Testis (tissue), 3 donors: ENCODE results near the gene SLC49A3. TPM values are rescaled to one million over a fixed set of nuclear protein-coding genes. Genes with fewer than 3 reads are reported as not detected.
A peak's percentile ranks its signal among the peaks of the same experiment; 100 is the strongest.

Experiments
- DNase-seq: peaks from one replicate; pipeline ENCODE4 v3.0.0-alpha.2; 2019
- H3K27ac ChIP-seq, 2 donors: fragments of 200-600 bp; sonication (generic); one replicate each; pipeline ENCODE4 v1.5.1; 2019
- H3K27me3 ChIP-seq: fragments of 200-600 bp; sonication (generic); one replicate; pipeline ENCODE4 v1.5.1; 2019
- H3K36me3 ChIP-seq: fragments of 200-600 bp; sonication (generic); one replicate; pipeline ENCODE4 v1.5.1; 2017; ENCODE audit warnings: low read depth; ENCODE audit errors: missing control alignments
- H3K4me1 ChIP-seq: fragments of 200-600 bp; sonication (generic); one replicate; pipeline ENCODE4 v1.5.1; 2019
- H3K4me3 ChIP-seq, 2 donors: fragments of 200-600 bp; sonication (generic); one replicate each; pipeline ENCODE4 v1.5.1; 2017 to 2019
- H3K9me3 ChIP-seq: fragments of 200-600 bp; sonication (generic); one replicate; pipeline ENCODE4 v1.5.1; 2017
- POLR2A ChIP-seq: fragments of 450-650 bp; IDR thresholded peaks from one replicate; pipeline ENCODE4 v1.6.1; 2017; ENCODE audit warnings: antibody characterized with exemption, mild to moderate bottlenecking, moderate library complexity
- WGBS, 2 donors: methylation state at CpG; one replicate each; pipeline ENCODE4 v1.1.5; 2018; 5-methylcytosine and 5-hydroxymethylcytosine counted together
- intact Hi-C: fragments of 100-400 bp; cut with DNase I; formaldehyde crosslinking; loops from one replicate; pipeline ENCODE4 v1.15.1; 2023; ENCODE audit warnings: low total_unique reads
- polyA plus RNA-seq: library from polyadenylated mRNA; stranded (reverse); fragments of 350-450 nt; fragmentation: Illumina TruSeq; extraction: RNeasy Lipid Tissue Mini Kit (QIAGEN cat#74804); gene quantifications from one replicate; pipeline ENCODE4 v1.2.3, GENCODE V29; 2014; ENCODE audit warnings: low read depth, low replicate concordance; ENCODE audit not compliant: insufficient read depth
- total RNA-seq, 2 donors: library from RNA; depleted of rRNA; stranded (reverse); fragments of >200 nt; gene quantifications; one replicate each; pipeline ENCODE4 v1.2.3, GENCODE V29; 2016
- TF ChIP-seq, protein P1 (sequence below), 3 experiments: fragments of 450-650 bp in 2 of 3; fragments of 200-600 bp in 1 of 3; sonication (generic) in 1 of 3; IDR thresholded peaks; one replicate each; pipeline ENCODE4 v1.5.1; 2016 to 2019; ENCODE audit warnings: antibody characterized with exemption in 3 of 3, mild to moderate bottlenecking in 2 of 3, moderate library complexity in 1 of 3

SLC49A3 gene
- total and polyA plus RNA-seq, 3 donors from 2014 or later = 7.3 to 23.5 (median 10.1) TPM

GRCh38 chr4:683247-683897, 5.6 kb downstream of the SLC49A3 start:
- intact Hi-C loops = no loop called here
- Histone ChIP-seq H3K36me3 (no peaks in the 10 kb centered on the region), H3K27ac (no peak overlapping the region), H3K27me3 (no peaks in the 10 kb centered on the region), H3K4me3 (no peak overlapping the region), H3K4me1 (peaks cover 16% of the 10 kb centered on the region), H3K9me3 (no peaks in the 10 kb centered on the region)
- TF ChIP-seq, protein P1, sequence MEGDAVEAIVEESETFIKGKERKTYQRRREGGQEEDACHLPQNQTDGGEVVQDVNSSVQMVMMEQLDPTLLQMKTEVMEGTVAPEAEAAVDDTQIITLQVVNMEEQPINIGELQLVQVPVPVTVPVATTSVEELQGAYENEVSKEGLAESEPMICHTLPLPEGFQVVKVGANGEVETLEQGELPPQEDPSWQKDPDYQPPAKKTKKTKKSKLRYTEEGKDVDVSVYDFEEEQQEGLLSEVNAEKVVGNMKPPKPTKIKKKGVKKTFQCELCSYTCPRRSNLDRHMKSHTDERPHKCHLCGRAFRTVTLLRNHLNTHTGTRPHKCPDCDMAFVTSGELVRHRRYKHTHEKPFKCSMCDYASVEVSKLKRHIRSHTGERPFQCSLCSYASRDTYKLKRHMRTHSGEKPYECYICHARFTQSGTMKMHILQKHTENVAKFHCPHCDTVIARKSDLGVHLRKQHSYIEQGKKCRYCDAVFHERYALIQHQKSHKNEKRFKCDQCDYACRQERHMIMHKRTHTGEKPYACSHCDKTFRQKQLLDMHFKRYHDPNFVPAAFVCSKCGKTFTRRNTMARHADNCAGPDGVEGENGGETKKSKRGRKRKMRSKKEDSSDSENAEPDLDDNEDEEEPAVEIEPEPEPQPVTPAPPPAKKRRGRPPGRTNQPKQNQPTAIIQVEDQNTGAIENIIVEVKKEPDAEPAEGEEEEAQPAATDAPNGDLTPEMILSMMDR (IDR thresholded peaks at IDR 0.05) = no peak
- no peak for TF ChIP-seq POLR2A
- 72 to 81% methylated on average over 15 to 25 of the region's 25 CpGs for WGBS, 2 donors
- DNase-seq = no peak

DNA sequence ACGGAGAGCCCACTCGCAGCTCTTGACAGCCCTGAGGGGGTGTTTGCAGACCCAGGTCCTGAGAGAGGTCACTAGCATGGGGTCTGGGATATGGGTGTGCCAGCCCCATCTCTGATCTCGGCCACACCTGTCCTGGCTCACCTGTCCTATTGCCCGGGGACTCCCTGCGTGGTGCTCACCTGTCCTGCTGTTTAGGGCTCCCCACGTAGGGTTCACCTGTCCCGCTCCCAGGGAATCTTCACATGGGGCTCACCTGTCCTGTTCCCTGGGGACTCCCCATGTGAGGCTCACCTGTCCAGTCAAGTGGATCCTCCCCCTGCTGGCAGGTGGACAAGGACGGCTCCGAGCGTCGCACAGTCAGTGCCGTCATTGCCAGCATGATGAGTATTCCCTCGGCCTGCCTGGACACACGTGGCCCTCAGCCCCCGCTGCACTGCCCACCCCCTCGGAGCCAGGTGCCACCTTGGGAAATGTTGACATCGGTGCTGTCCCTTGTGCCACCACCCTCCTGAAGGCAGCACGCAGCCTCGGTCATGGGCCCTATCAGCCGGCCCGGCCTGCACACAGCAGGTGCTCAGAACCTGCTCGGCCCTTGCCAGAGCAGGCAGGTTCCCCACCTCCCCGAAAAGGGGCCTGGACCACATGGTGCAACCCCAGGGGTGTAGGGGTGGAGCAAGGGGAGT, 6.3 kb downstream of the SLC49A3 start:
- Histone ChIP-seq H3K27ac (no peak overlapping the region), H3K27me3 (no peaks in the 10 kb centered on the region), H3K4me3 (no peak overlapping the region), H3K9me3 (no peaks in the 10 kb centered on the region), H3K4me1 (peaks cover 16% of the 10 kb centered on the region), H3K36me3 (no peaks in the 10 kb centered on the region)
- 80 to 84% methylated on average over 5 to 23 of the region's 23 CpGs for whole genome bisulfite sequencing, 2 donors
- no peak for DNase-seq
- TF ChIP-seq, protein P1 (IDR thresholded peaks at IDR 0.05) = no peak
- TF ChIP-seq POLR2A = no peak
- intact Hi-C loops = no loop called here

DNA sequence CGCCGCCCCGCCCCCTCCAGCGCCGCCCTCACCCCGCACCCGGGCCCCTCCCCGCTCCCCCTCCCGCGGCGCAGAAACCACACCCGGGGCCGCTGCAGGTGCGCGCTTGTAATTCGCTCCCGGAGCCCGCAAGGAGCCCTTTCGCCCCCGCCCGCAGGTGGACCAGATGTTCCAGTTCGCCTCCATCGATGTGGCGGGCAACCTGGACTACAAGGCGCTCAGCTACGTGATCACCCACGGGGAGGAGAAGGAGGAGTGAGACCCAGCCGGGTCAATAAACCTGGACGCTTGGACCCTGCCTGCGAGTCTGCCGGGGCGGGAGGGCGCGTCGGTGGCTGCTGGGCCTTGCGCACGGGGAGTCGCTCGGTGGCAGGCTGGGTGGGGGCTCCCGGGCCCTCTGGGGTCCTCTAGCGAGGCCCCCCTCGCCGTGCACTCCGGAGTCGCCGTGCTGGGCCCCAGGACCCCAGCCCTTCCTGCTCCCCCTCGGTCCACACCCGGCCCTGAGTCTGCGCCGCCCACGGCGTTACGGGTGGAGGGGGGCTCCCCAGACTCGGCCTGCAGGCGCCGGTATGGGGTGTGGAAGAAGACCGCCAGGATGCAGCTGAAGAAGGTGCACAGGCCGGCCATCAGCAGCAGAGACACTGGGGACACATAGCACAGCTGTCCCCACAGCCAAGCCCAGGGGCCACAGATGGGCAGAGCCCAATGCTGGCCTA, 7.1 kb downstream of the SLC49A3 start:
- TF ChIP-seq POLR2A = no peak
- TF ChIP-seq, protein P1 (IDR thresholded peaks at IDR 0.05) = no peak

DNA sequence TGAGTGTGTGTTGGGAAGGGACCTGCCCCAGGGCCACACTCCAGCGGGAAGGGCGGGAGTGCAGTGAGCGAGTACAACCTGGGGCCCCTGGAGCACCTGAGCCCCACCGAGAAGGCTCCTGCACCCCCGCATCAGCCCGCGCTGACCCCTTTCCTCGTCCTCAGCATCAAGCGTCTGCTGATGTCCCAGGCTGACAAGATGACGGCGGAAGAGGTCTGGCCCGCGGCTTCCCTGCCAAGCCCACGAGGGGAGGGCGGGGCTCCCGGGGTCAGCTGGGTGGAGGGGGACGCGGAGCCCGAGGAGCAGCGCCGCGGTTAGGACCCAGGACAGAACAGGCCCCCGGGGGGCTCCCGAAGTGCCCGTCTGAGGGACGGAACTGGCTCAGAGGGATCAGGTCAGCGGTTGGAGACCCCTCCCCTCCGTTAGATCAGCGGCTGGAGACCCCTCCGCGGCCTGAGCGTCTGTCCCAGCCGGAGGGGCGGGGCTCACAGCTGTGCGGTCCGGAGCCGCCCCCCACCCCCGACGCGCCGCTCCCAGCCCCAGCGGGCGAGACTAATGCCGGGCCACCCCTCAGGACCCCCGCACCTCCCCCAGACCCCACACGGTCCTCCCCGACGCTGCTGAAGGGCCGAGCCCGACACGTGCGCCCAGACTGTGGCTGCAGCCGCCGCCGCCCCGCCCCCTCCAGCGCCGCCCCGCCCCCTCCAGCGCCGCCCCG, 7.9 kb downstream of the SLC49A3 start:
- intact Hi-C loops = no loop called here
- Histone ChIP-seq H3K4me3 (peak overlapping the region; percentile 36 to 56), H3K27ac (no peak overlapping the region), H3K27me3 (no peaks in the 10 kb centered on the region), H3K36me3 (no peaks in the 10 kb centered on the region), H3K4me1 (peaks cover 20% of the 10 kb centered on the region), H3K9me3 (no peaks in the 10 kb centered on the region)
- TF ChIP-seq, protein P1 (IDR thresholded peaks at IDR 0.05) = no peak
- no peak for TF ChIP-seq POLR2A
- peak; percentile 52 for DNase-seq
- WGBS, 2 donors = 3% methylated on average over 37 of the region's 62 CpGs; no CpG with 5 or more reads in 1 of the 2 donors

More for the DNA sequence above, 7.1 kb downstream of the SLC49A3 start:
- 68% methylated on average over 46 of the region's 58 CpGs; no CpG with 5 or more reads in 1 of the 2 donors for WGBS, 2 donors
- Histone ChIP-seq H3K27me3 (no peaks in the 10 kb centered on the region), H3K9me3 (no peaks in the 10 kb centered on the region), H3K36me3 (no peaks in the 10 kb centered on the region), H3K4me3 (peak overlapping the region in 1 of 2 donors; percentile 43), H3K27ac (no peak overlapping the region), H3K4me1 (peaks cover 16% of the 10 kb centered on the region)
- no peak for DNase-seq
- intact Hi-C loops = no loop called here
